ENCODE measurements around the gene ARX.

The ARX gene

GRCh38 chrX:24996096-24996709 lies 19.6 kb downstream of the ARX start:
- DNase-seq: no peak

DNA sequence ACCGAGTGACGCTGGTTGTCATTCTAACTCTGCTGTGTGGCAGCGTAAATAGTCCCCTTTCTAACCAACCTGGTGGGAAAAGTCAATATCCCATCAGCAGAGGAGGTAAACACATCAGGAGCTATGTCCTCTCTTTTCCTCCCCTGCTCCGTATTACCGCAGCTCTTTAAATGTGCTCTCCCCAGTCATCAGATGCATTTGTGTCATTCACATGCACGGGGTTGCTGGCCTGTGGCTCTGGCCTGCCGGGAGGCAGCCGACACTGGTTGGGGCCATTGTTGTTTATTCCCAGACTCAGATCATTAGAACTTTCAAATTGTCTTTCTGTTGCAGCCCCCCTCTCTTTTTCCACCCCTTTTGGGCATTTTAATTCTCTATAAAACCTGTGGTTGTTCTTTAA lies 21.9 kb downstream of the ARX start:
- DNase-seq: no peak

DNA sequence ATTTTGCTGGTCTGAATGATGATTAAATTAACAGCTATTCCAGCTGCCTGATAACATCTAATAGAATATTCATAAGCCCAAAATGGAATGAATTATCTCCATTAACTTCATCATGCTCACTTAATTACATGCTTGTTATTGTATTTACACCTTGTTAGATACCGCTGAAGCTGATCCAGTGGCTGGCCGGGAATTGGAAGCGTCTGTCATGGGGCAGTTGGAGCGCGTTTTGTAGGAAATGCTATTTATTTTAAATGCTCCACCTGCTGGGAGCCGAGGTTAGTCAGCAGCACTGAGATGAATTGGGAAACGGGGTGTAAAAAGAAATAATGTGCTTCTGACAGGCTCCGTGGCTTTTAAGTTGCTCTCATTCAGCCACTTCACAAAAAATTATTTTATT lies 25.2 kb downstream of the ARX start:
- no peak for DNase-seq

DNA sequence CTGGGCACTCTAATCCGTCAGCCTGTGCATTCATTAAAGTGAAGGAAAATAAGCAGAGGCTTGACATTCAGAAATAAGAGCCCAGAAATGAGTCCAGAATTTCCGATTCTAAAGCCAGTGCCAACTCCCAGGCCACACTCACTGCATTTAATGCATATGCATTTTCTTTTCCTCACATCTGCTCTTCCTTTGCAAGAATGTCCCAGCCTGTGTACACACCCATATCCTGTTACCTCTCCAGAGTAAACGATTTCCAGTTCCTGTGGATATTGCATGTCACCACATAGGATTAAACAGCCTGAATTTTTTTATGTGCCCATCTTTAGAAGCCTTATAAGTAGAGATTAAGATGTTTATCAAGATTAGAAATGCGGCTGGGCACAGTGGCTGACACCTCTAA lies 27.5 kb downstream of the ARX start:
- DNase-seq: no peak

DNA sequence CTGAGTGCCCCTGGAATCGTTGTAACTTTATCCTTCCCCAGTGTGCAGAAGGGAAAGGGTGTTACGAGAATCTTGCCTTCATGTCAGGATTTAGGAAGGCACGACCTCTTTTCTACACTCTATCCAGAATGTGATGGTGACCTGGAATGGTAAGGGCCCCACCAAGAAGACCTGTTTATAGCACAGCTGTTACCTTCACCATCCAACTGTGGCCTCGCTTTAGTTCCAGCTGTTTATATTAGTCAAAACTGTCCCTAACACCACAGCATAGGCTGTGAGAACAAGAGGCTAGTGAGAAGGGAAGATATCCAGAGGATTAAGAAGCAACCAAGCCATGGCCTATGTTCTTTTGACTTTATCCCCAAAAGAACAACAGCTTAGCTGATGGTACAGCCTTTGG lies 28.0 kb downstream of the ARX start:
- no peak for DNase-seq

- DNase-seq: no peak
Measured at GRCh38 chrX:24985120-24985519, 30.6 kb downstream of the ARX start.

DNA sequence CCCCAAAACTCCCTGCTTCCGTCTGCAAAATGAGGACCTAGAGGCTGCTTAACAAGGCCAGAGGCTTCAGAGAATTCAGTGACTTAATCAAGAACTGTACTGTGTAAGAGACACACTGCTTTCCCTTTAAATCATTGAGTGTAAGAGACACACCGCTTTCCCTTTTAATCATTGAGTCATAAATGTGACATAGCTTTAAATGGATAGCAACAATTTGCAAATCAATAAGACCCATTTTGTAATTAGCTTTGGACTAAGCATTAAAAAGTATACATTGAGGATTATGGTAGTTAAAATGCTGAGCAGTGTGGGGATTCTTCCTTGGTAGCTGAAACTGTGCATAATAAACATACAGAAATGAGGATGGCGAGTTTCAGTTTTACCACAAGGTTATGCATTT lies 31.8 kb downstream of the ARX start:
- no peak for DNase-seq

- no peak for DNase-seq
Measured at GRCh38 chrX:24982306-24982965, 33.3 kb downstream of the ARX start.

DNA sequence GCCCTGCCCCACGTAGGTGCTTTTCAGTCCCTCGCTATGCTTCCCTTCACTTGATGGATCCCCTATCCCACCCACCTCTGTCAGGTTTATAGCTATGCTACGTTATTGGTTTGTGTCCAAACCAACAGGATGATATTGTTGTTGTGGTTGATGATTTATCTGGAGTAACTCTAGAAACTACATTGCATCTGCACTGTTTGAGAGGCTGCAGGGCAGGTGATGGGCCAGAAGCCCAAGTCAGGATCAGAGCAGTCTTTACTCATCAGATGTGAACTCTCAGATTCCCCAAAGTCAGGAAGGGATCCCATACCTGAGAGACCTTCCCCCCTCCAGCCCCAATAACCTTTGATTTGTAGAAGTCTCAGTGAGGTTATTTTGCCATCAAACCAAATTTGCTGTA lies 34.7 kb downstream of the ARX start:
- no peak for DNase-seq

DNA sequence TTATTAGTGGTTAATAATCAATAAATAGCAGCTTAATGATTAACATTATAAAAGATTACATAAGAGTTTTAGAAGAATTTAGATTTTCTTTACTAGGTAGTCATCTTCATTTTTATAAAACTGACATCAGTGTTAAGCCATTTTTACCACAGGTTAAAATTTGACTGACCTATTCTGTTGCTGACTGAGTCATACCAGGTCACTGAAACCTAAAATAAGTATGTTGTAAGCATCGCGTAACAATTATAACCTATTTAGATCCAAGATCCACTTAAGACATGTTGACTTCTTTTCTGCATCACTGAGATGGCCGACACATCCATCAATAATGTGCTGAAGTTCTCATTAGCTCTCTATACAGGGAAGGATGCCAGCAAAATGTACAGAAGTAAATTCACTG lies 36.7 kb downstream of the ARX start:
- DNase-seq: no peak

- DNase-seq: no peak
Measured at GRCh38 chrX:24969812-24970211, 46.0 kb downstream of the ARX start.

- no peak for DNase-seq
Measured at GRCh38 chrX:24965372-24965771, 50.4 kb downstream of the ARX start.

DNA sequence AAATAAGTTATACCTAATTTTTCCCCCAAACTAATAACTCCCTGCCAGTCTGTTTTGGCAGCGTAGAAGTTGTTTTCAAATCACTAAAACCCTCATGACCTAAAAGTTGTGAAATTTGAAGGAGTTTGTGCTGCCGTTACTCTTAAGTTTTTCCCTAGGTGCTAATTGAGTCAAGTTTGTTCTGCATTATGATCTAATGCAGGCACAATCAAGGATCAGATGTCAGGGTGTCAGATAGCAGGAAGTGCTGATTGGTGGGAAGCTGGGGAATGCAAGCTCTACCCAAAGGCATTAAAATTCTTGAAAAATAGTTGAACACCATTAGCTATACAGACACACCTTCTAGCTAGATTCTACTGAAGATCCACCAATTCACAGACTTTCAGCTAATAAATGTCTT lies 51.9 kb downstream of the ARX start:
- DNase-seq: no peak

GRCh38 chrX:24961809-24962208 lies 54.0 kb downstream of the ARX start:
- no peak for DNase-seq

DNA sequence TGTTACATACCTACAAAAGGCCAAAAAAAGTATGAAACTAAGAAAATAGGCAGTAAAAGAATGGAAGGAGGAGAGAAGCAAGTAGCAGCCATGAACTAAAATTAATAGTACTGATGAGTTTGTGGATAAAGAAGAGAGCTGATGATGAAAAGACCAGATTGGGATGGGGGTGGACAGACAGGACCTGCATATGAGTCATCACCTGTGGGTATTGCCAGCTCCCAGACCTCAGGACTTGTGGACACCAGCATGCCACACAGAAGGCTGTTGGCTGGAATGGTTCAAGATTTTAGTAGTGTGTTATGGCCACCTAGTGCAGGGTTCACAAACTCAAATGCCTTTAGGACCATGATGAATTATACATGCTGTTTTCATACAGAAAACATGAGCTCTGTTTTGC lies 58.9 kb downstream of the ARX start:
- no peak for DNase-seq

DNA sequence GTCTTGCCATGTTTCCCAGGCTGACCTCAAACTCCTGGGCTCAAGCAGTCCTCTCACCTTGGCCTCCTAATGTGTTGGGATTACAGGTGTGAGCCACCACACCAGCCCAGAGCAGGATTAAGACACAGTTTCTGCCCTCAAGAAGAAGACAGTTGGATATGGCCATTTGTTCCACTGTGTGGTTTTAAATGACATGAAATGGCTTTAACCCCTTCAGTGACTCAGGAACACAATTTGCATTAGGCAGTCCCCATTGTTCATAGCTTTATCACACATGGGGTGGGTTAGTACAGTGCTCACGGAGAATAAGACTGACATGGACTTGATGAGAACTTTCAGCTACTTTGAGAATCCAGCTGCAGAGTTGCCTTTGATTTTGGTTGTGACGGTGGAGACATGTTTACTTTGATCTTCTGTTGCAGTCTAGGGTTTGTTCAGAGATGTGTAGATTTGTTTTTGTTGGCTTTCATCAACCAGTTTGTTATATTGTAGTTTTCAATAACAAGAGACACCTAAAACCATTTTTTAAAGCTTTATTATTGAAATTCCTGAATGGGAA lies 60.3 kb downstream of the ARX start:
- no peak for DNase-seq

DNA sequence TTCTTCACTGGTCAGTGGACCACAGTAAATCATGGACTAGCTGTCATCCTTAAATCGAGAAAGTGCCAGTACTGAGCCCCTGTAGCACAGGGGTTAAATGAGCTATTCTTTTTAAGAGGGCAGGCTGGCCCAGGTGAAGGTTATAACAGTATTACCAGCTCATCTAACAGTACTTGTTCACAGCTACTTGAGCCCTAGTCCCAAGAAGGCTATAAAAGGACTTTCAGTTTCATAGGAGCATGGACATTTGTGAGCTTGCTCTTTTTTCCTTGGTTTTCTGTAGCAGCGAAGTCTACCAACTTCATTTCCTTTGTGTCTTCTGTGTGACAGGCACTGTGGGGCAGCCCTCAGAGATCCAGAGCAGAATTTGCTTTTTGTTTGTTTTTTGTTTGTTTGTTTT lies 61.0 kb downstream of the ARX start:
- DNase-seq: no peak
